ENCODE results near the gene SMCO3. TPM values are rescaled to one million over a fixed set of nuclear protein-coding genes. Genes with fewer than 3 reads are reported as not detected.
A peak's percentile ranks its signal among the peaks of the same experiment; 100 is the strongest.

SMCO3 gene
- total and polyA plus RNA-seq, 2 of the 13 experiments (the other 11 are each of a cell fraction or from before 2014, with no cell fraction given), result 0.29 to 0.42 TPM

DNA sequence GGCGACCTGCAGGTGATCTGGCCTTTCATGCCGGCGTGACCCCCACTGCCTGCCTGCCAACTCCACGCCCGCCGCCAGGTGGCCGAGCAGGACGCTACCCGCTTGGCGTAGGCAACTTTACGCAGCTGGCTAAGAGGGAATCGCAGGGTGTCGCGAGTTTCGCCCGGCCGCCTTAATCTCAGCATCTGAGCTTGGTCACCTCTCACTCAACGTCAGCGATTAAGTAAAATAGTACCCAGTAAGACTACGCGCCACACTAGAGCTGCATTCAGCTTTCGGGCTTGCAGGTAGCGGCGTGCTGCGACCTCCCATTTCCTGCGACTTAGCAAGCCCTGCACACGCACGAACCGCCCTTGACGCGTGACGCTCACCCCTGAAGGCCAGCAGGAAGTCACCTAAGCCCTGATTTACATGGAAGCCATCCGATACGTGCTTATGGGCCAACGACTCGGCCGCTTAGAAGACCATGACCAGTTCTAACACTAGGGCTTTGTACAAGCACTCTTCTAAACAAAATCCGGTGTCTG, 44.0 kb downstream of the SMCO3 start (continued):
- TF ChIP-seq, protein P1, sequence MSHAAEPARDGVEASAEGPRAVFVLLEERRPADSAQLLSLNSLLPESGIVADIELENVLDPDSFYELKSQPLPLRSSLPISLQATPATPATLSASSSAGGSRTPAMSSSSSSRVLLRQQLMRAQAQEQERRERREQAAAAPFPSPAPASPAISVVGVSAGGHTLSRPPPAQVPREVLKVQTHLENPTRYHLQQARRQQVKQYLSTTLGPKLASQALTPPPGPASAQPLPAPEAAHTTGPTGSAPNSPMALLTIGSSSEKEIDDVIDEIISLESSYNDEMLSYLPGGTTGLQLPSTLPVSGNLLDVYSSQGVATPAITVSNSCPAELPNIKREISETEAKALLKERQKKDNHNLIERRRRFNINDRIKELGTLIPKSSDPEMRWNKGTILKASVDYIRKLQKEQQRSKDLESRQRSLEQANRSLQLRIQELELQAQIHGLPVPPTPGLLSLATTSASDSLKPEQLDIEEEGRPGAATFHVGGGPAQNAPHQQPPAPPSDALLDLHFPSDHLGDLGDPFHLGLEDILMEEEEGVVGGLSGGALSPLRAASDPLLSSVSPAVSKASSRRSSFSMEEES (CRISPR knock-in tag; IDR thresholded peaks at IDR 0.05), result no peak
- TF ChIP-seq ZNF546 (CRISPR knock-in tag; conservative IDR thresholded peaks at IDR 0.05), result no peak
- TF ChIP-seq, protein P2, sequence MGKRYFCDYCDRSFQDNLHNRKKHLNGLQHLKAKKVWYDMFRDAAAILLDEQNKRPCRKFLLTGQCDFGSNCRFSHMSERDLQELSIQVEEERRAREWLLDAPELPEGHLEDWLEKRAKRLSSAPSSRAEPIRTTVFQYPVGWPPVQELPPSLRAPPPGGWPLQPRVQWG (CRISPR knock-in tag; IDR thresholded peaks at IDR 0.05; ENCODE audit: borderline replicate concordance, low read depth), result 0 out of 2 replicates have a peak, but pooled peaks have one; percentile 4
- TF ChIP-seq, protein P3, sequence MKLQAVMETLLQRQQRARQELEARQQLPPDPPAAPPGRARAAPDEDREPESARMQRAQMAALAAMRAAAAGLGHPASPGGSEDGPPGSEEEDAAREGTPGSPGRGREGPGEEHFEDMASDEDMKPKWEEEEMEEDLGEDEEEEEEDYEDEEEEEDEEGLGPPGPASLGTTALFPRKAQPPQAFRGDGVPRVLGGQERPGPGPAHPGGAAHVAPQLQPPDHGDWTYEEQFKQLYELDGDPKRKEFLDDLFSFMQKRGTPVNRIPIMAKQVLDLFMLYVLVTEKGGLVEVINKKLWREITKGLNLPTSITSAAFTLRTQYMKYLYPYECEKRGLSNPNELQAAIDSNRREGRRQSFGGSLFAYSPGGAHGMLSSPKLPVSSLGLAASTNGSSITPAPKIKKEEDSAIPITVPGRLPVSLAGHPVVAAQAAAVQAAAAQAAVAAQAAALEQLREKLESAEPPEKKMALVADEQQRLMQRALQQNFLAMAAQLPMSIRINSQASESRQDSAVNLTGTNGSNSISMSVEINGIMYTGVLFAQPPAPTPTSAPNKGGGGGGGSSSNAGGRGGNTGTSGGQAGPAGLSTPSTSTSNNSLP (IDR thresholded peaks at IDR 0.05; ENCODE audit: low read depth, low read length), result 0 out of 2 replicates have a peak, but pooled peaks have one; percentile 26
- TF ChIP-seq ZNF670 (CRISPR knock-in tag; IDR thresholded peaks at IDR 0.05; ENCODE audit: borderline replicate concordance), result no peak
- no peak for TF ChIP-seq ZMYM3 (CRISPR knock-in tag; IDR thresholded peaks at IDR 0.05)
- TF ChIP-seq ZFP82 (CRISPR knock-in tag; IDR thresholded peaks at IDR 0.05; ENCODE audit: borderline replicate concordance), result no peak
- TF ChIP-seq STAT5B (CRISPR knock-in tag; IDR thresholded peaks at IDR 0.05), result no peak
- TF ChIP-seq ZFP37 (CRISPR knock-in tag; IDR thresholded peaks at IDR 0.05; ENCODE audit: borderline replicate concordance), result no peak
- TF ChIP-seq ZNF709 (CRISPR knock-in tag; IDR thresholded peaks at IDR 0.05), result peak; percentile 49; the same call in 1 of the 2 replicates
- TF ChIP-seq, protein P4, sequence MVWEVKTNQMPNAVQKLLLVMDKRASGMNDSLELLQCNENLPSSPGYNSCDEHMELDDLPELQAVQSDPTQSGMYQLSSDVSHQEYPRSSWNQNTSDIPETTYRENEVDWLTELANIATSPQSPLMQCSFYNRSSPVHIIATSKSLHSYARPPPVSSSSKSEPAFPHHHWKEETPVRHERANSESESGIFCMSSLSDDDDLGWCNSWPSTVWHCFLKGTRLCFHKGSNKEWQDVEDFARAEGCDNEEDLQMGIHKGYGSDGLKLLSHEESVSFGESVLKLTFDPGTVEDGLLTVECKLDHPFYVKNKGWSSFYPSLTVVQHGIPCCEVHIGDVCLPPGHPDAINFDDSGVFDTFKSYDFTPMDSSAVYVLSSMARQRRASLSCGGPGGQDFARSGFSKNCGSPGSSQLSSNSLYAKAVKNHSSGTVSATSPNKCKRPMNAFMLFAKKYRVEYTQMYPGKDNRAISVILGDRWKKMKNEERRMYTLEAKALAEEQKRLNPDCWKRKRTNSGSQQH (CRISPR knock-in tag; IDR thresholded peaks at IDR 0.05; ENCODE audit: low read depth), result 0 out of 2 replicates have a peak, but pooled peaks have one; percentile 70
- no peak for TF ChIP-seq SNRNP70 (IDR thresholded peaks at IDR 0.05; ENCODE audit: low read depth, low read length)
- TF ChIP-seq ZNF12 (CRISPR knock-in tag; IDR thresholded peaks at IDR 0.05), result peak; percentile 36; the same call in 1 of the 2 replicates
- no peak for TF ChIP-seq RFX1 (IDR thresholded peaks at IDR 0.05)
- no peak for TF ChIP-seq MATR3 (CRISPR knock-in tag; IDR thresholded peaks at IDR 0.05)
- TF ChIP-seq IRX3 (CRISPR knock-in tag; IDR thresholded peaks at IDR 0.05; ENCODE audit: borderline replicate concordance, low read depth), result 0 out of 2 replicates have a peak, but pooled peaks have one; percentile 66
- TF ChIP-seq, protein P5, sequence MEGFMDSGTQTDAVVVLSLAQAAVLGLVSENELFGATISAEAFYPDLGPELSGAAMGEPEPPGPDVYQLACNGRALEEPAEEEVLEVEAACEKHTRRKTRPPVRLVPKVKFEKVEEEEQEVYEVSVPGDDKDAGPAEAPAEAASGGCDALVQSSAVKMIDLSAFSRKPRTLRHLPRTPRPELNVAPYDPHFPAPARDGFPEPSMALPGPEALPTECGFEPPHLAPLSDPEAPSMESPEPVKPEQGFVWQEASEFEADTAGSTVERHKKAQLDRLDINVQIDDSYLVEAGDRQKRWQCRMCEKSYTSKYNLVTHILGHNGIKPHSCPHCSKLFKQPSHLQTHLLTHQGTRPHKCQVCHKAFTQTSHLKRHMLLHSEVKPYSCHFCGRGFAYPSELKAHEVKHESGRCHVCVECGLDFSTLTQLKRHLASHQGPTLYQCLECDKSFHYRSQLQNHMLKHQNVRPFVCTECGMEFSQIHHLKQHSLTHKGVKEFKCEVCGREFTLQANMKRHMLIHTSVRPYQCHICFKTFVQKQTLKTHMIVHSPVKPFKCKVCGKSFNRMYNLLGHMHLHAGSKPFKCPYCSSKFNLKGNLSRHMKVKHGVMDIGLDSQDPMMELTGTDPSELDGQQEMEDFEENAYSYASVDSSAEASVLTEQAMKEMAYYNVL (CRISPR knock-in tag; IDR thresholded peaks at IDR 0.05; ENCODE audit: borderline replicate concordance), result no peak
- no peak for TF ChIP-seq ZNF773 (CRISPR knock-in tag; IDR thresholded peaks at IDR 0.05; ENCODE audit: borderline replicate concordance)
- 0 out of 2 replicates have a peak, but pooled peaks have one; percentile 5 for TF ChIP-seq ZNF678 (CRISPR knock-in tag; IDR thresholded peaks at IDR 0.05)
- TF ChIP-seq ZNF557 (CRISPR knock-in tag; IDR thresholded peaks at IDR 0.05), result no peak
- TF ChIP-seq SRSF9 (IDR thresholded peaks at IDR 0.05; ENCODE audit: borderline replicate concordance, insufficient read depth, low read depth, low read length, poor library complexity, severe bottlenecking), result no peak
- peak; percentile 29; the same call in 1 of the 2 replicates for TF ChIP-seq SMYD3 (CRISPR knock-in tag; IDR thresholded peaks at IDR 0.05)
- TF ChIP-seq ARHGAP35 (CRISPR knock-in tag; IDR thresholded peaks at IDR 0.05; ENCODE audit: borderline replicate concordance), result no peak
- TF ChIP-seq SAP130 (CRISPR knock-in tag; IDR thresholded peaks at IDR 0.05; ENCODE audit: low read depth), result peak; percentile 90
